Nephron (organoid): Measurements from ENCODE around the gene ELOA.
"Not testable (repeated sequence)": the region's sequence is repeated elsewhere in the genome, so short reads cannot be mapped to it uniquely, and the experiment has no call there.

Source experiments
- H3K27ac Mint-ChIP-seq, 3 experiments: 2 replicates each; pipeline ENCODE4 v1.8.0; 2020; ENCODE audit warnings: mixed read lengths in 3 of 3, mild to moderate bottlenecking in 2 of 3, moderate library complexity in 1 of 3
- H3K27me3 Mint-ChIP-seq: 2 replicates; pipeline ENCODE4 v1.8.0; 2021; ENCODE audit warnings: low read depth, mild to moderate bottlenecking, moderate library complexity, mixed read lengths
- H3K36me3 Mint-ChIP-seq: 2 replicates; pipeline ENCODE4 v1.8.0; 2020; ENCODE audit warnings: low read depth, mixed read lengths
- H3K4me1 Mint-ChIP-seq: 2 replicates; pipeline ENCODE4 v1.8.0; 2020; ENCODE audit warnings: mixed read lengths
- H3K4me3 Mint-ChIP-seq, 3 experiments: 2 replicates each; pipeline ENCODE4 v1.8.0; 2020; ENCODE audit warnings: mild to moderate bottlenecking in 3 of 3, mixed read lengths in 3 of 3, moderate library complexity in 2 of 3
- H3K9me3 Mint-ChIP-seq: 2 replicates; pipeline ENCODE4 v1.8.0; 2020; ENCODE audit warnings: mixed read lengths
- TF ChIP-seq, protein P1 (sequence below), 3 experiments: fragments of 200-600 bp; sonication (generic); IDR thresholded peaks; one replicate each; pipeline ENCODE4 v1.5.0; 2021; ENCODE audit warnings: antibody characterized with exemption in 3 of 3; ENCODE audit not compliant: unreplicated experiment in 3 of 3

ELOA gene

GRCh38 chr1:23792151-23792945 is 49.1 kb downstream of the ELOA start:
- peak overlapping the region; percentile 77 to 91 (median 78) for H3K27ac Mint-ChIP-seq
- H3K36me3 Mint-ChIP-seq, result peaks cover 14% of the 10 kb centered on the region
- no peaks in the 10 kb centered on the region for H3K9me3 Mint-ChIP-seq
- H3K4me1 Mint-ChIP-seq, result peaks cover 23% of the 10 kb centered on the region
- TF ChIP-seq, protein P1, sequence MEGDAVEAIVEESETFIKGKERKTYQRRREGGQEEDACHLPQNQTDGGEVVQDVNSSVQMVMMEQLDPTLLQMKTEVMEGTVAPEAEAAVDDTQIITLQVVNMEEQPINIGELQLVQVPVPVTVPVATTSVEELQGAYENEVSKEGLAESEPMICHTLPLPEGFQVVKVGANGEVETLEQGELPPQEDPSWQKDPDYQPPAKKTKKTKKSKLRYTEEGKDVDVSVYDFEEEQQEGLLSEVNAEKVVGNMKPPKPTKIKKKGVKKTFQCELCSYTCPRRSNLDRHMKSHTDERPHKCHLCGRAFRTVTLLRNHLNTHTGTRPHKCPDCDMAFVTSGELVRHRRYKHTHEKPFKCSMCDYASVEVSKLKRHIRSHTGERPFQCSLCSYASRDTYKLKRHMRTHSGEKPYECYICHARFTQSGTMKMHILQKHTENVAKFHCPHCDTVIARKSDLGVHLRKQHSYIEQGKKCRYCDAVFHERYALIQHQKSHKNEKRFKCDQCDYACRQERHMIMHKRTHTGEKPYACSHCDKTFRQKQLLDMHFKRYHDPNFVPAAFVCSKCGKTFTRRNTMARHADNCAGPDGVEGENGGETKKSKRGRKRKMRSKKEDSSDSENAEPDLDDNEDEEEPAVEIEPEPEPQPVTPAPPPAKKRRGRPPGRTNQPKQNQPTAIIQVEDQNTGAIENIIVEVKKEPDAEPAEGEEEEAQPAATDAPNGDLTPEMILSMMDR (IDR thresholded peaks at IDR 0.05; ENCODE audit: unreplicated experiment in 3 of 3), result no peak
- no peaks in the 10 kb centered on the region for H3K27me3 Mint-ChIP-seq
- peak overlapping the region; percentile 97 to 99 (median 99) for H3K4me3 Mint-ChIP-seq

DNA sequence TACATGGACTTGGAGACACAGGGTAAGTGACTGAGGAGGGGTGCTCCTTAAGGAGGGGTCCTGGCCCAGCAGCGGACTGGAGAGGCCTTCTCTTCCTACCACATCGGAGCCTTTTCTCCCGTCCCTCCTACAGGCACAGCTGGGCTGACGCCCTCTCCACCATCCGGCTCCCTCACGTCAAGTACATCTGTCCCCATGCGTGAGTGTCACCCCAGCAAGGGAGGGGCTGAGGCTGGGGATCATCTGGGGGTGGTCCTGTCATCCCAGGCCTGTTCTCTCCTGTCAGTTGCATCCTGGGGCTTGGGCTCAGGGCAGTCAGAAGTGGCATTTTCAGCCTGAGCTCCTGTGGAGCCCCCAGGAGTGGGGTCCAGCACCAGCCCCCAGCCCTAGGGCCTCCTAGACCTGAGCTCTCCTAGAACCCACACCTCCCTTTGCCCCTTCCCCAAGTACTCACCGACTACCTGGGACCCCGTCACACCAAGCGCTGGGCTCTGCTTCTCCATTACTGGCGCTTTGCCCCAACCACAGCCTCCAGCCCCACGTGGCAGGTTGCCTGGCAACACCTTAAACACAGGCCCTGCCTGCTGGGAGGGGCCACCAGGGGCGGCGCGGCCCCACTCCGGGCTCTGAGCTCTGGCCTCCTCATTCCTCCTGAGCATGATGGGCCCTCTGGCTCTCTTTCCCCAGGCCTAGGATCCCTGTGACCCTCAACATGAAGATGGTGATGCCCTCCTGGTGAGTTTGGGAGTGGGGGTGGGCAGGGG is 49.9 kb downstream of the ELOA start:
- H3K27ac Mint-ChIP-seq, result no peak overlapping the region
- peak overlapping the region; percentile 66 to 99 (median 97) for H3K4me3 Mint-ChIP-seq
- H3K4me1 Mint-ChIP-seq, result peaks cover 23% of the 10 kb centered on the region
- peaks cover 9% of the 10 kb centered on the region for H3K36me3 Mint-ChIP-seq
- H3K9me3 Mint-ChIP-seq, result no peaks in the 10 kb centered on the region
- H3K27me3 Mint-ChIP-seq, result no peaks in the 10 kb centered on the region
- TF ChIP-seq, protein P1 (IDR thresholded peaks at IDR 0.05; ENCODE audit: unreplicated experiment in 3 of 3), result no peak

DNA sequence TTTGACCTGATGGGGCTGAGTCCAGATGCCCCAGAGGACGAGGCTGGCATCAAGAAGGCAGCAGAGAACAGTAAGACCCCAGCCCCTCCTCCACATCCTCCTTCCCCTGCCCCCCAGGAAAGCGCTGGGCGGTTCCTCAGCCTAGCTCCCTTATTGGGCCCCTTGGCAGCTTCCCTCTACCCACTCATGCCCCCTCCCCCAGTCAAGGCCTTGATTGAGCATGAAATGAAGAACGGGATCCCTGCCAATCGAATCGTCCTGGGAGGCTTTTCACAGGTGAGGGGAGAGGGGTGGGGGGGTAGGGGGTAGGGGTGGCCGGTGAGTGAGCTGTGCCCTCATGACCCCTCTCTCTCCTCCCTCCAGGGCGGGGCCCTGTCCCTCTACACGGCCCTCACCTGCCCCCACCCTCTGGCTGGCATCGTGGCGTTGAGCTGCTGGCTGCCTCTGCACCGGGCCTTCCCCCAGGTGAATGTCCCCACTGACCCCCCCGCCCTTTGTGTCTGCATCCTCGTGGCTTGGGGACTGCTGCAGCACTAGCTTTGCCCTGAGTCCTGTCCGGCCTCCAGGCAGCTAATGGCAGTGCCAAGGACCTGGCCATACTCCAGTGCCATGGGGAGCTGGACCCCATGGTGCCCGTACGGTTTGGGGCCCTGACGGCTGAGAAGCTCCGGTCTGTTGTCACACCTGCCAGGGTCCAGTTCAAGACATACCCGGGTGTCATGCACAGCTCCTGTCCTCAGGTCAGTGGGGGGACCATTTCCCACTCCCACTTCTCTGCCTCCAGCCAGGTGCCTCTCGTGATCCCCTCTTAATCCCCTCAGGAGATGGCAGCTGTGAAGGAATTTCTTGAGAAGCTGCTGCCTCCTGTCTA is 50.8 kb downstream of the ELOA start:
- Mint-ChIP-seq H3K36me3 (peaks cover 8% of the 10 kb centered on the region), H3K27me3 (no peaks in the 10 kb centered on the region), H3K4me3 (peak overlapping the region; percentile 21 to 66 (median 41)), H3K9me3 (no peaks in the 10 kb centered on the region), H3K27ac (no peak overlapping the region), H3K4me1 (peaks cover 23% of the 10 kb centered on the region)
- TF ChIP-seq, protein P1 (IDR thresholded peaks at IDR 0.05; ENCODE audit: unreplicated experiment in 3 of 3), result no peak

GRCh38 chr1:23794732-23795182 is 51.5 kb downstream of the ELOA start:
- H3K36me3 Mint-ChIP-seq, H3K27ac Mint-ChIP-seq, H3K9me3 Mint-ChIP-seq, H3K27me3 Mint-ChIP-seq: not testable (repeated sequence)
- Mint-ChIP-seq H3K4me3 (peak overlapping the region; percentile 21 to 41 (median 34)), H3K4me1 (peaks cover 23% of the 10 kb centered on the region)

DNA sequence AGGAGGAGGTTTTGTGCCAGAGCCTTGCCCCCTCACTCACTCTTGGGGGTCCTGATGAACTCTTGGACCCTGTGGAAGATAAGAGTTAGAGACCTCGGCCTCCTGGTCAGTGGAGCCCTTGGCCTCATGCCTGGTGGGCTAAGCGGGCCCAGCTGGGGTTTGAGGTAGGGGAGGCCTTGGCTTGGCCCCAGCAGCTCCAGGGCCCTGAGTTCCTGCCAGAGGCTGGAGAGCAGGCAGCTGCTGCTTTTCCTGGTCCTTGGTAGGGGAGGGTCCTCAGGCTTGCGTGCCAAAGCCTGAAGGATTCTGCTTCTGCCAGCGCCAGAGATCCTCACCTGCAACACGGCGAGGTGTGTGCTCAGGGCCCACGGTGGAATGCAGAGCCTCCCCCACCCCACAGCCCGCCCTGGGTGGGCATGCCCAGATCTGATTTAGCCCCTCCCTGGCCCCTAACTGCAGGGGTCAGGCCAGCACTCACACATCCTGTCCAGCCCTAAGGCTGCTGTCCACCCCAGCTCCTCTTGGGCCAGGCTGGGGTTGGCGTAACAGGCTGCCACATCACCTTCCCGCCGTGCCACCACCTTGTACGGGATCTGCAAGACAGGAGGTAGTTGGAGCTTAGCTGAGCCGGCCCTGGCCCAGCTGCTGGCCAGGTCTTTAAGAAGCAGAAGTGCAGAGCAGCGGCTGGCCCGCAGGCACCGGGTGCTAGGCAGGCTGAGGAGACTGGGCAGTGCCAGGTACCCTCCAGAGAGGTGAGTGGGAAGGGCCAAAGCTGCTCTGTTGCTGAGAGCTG is 52.6 kb downstream of the ELOA start:
- H3K36me3 Mint-ChIP-seq, result peaks cover 8% of the 10 kb centered on the region
- TF ChIP-seq, protein P1 (IDR thresholded peaks at IDR 0.05; ENCODE audit: unreplicated experiment in 3 of 3), result no peak
- H3K9me3 Mint-ChIP-seq, result no peaks in the 10 kb centered on the region
- H3K4me1 Mint-ChIP-seq, result peaks cover 15% of the 10 kb centered on the region
- H3K27ac Mint-ChIP-seq, result peak overlapping the region in 2 of 3 experiments; percentile 52 to 82
- peak overlapping the region; percentile 45 to 68 (median 65) for H3K4me3 Mint-ChIP-seq
- no peaks in the 10 kb centered on the region for H3K27me3 Mint-ChIP-seq
